B cell (primary cell): Measurements from ENCODE around the gene WASL.

ENCODE experiments used
- CTCF ChIP-seq: fragments of 200-600 bp; IDR thresholded peaks from one replicate; pipeline ENCODE4 v1.8.0; 2022; ENCODE audit warnings: antibody characterized with exemption, mild to moderate bottlenecking
- EZH2 ChIP-seq: IDR thresholded peaks from 2 replicates; pipeline ENCODE4 v1.6.1; 2012; ENCODE audit warnings: borderline replicate concordance, low read depth, mild to moderate bottlenecking, moderate library complexity, low read length; ENCODE audit not compliant: insufficient read depth, poor library complexity, severe bottlenecking

GRCh38 chr7:123666492-123666891 is 82.3 kb downstream of the WASL start:
- no peak for TF ChIP-seq CTCF
- TF ChIP-seq EZH2, result no peak
